Medulla oblongata (tissue), 1 donor: Measurements from ENCODE around the gene USP49.
A peak's percentile ranks its signal among the peaks of the same experiment; 100 is the strongest.

ENCODE experiments used
- DNase-seq: peaks from one replicate; pipeline ENCODE4 v3.0.0-alpha.2; 2015; ENCODE audit errors: extremely low spot score

Gene USP49

DNA sequence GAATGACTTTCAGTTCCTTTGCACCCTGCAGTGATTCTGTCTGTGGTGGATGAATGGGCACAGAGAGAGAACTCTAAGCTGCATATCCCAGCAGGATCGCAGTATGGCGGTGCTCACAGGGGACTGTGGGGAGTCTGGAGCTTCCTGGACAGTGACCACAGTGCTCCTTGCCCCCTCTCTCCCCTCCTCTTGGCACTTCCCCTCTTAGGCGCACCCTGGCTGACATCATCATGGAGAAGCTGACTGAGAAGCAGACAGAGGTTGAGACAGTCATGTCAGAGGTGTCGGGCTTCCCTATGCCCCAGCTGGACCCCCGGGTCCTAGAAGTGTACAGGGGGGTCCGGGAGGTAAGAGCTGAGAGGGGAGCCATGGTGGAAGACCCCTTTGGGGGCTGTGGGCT, 34.7 kb upstream of the USP49 start:
- DNase-seq: no peak

DNA sequence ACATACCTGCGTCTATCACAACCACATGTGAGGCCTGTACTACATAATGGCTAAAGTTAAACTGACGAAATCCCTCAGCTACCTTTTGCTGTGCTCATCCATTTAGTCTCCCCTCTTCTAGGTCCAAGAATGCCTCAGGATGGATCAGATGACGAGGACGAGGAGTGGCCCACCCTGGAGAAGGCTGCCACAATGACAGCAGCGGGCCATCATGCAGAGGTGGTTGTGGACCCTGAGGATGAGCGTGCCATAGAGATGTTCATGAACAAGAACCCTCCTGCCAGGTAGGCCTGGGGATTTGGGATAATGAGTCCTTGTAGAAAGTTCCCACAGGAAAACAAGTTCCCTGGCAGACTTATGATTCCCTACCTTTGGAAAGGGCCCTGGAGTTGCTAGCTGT, 32.1 kb upstream of the USP49 start:
- no peak for DNase-seq

DNA sequence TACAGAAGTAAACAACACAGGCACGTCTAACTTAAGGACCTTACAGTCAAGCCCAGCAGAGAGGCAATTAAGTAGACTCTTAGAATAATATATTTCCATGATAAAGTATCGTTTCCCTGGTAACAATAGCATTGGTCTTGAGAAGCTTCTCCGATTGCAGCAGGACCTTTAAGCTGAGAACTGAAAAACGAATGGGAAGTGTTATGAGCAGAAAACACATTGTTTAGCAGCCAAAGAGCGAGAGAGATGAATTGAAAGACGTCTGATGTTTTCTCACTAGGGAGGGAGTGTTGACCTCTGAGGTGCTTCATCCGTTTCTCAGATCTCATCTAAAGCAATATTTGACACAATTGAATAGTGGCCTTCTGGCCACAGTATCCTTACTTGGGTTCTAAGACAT, 27.0 kb upstream of the USP49 start:
- no peak for DNase-seq

DNA sequence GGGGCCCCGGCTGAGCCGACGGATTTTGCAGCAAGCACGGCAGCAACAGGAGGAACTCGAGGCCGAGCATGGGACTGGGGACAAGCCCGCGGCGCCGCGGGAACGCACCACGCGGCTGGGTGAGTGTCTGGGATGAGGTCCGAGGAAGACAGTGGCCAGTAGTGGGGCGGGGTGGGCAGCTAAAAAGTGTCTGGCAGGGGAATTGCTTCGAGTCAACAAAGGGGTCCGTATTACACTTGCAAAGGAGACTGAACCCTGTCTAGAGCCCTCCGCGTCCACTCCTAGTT, 26.5 kb upstream of the USP49 start:
- DNase-seq: no peak

DNA sequence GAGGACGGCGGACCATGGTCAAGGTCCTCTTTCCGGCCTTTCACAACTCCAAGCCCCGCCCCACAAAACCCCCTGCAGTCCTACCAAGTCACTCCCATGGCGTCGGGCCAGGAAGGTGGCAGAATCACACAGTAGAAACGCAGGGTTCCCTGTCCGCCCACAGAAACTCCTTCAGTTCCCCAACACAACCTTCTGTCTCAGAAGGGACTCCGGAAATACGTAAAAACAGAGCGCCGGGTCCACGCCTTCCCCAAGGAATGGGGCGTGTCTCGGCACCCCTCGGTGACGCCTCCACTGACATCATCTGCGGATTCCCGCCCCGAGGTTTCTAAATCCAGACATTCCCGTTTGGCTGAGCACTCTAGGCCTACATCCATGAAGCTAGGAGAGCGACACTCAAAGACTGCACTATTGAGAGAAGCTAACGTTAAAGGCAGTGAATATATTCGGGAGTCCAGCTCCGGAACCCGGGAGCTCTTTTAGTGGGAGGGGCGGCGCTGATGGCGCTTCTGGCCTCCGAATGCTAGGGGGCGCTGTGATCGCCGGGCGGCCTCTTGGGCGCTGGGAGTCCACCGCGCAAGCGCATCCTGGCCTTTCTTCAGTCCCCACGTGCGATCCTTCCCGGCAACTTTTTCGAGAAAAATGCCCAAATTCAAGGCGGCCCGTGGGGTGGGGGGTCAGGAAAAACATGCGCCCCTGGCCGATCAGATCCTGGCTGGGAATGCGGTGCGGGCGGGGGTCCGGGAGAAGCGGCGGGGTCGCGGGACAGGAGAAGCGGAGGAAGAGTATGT, 25.9 kb upstream of the USP49 start, which contains the start of the genes BYSL and MED20:
BYSL (plus strand) TSS at position 579 of the 791 bp plus-strand sequence; CDS start at position 643, 64 bp downstream.
MED20 (minus strand) TSS at position 219 of the 791 bp plus-strand sequence; CDS start at position 98, 121 bp downstream.
- DNase-seq: peak; percentile 98

DNA sequence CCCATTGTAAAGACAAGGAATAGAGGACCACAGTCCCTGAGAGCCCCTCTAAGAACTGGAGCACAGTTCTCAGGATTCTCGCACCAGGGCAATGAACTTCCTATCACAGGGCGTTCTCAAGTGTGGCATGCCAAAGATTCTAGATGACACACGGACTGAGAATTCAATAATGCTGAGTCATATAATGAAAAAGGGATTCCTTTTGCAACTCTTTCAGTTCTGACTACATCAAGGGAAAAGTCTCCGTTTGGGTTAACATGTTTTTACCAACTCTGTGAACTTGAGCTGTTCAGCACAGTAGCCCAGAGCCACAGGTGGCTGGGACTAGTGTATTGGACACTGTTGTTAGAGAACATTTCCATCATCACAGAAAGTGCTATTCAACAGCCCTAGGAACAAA, 22.4 kb upstream of the USP49 start:
- no peak for DNase-seq

DNA sequence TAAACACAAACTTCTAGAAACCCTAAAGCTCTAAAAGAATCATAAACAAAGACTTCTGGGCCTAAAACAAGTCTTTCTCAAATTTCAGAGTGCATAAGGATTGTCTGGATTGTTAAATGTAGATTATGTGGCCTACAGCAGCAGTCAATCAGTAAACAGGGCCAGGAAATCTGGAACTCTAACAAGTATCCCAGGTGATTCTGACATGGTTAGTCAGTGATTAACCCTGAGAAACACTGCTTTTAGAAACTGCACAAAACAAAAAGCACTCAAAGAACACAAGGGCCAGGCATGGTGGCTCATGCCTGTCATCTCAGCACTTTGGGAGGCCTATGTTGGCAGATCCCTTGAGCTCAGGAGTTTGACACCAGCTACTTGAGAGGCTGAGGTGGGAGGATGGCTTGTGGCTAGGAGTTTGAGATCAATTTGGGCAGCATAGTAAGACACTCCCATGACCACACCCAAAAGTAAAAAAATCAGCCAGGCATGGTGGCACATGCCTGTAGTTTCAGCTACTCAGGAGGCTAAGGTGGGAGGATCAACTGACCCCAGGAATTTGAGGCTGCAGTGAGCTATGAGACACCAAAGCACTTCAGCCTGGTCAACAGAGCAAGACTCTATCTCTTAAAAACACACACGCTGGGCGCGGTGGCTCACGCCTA, 19.8 kb upstream of the USP49 start:
- no peak for DNase-seq

DNA sequence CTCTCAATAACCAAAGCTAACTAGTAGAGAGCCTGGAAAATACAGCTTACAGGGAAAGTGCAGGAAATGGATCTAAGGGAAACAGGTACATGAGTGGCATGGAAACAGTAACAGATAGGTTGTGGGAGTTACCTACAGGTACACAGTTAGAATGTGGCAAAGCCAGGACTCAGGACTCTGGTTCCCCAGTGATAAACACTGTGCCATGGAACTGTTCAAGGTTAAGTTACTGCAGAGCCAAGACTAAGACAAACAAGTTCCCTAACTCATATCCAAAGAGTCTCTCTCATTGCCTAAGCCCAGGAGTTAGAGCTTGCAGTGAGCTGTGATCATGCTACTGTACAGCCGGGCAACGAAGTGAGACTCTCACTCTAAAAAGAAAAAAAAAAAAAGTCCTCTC, 19.2 kb upstream of the USP49 start:
- no peak for DNase-seq

DNA sequence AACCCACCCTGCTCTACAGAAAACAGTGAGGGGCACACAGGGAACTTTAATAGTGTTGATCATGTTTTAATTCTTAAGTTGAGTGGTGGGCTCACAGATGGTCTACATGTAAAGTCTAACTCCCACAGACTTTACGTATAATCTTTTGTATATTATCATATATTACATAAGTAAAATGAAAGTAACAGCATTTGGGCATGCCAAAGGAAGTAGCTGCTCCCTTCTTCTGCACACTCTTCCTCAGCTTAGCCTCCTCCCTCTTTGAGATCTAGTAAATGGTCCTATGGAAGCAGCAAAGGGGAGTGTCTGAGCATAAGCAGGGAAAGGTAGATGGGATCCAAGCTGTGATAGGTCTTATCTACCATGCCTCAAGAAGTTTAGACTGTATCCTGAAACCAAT, 14.6 kb upstream of the USP49 start:
- DNase-seq: no peak

DNA sequence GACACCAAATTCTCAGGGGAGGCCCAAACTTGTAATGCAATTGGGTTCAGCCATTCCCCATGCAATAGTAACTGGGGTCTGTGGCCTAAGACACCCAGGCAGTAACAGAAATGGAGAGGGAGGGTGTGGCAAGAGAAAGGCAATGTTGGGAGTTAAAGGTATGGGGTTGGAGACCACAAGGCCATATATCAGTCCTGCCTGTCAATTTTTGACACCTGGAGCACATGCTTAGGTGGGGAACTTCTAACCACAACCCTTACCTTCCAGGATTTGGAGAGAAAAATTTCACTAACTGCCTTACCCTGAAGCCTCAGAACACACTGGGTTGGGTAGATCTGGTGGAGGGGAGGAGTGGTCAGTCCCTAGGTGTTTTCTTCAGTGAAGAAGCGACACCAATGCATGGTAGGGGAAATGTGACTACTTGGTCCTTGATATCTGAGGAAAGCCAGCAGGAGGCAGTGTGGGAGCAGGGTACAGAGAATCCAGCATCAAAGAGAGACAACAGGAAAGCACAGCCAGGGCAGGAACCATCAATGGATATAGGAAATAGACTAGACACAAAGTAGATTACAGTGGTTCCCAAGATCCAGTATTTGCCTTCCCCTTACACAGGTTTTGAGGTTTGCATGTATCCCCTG, 6.8 kb upstream of the USP49 start:
- DNase-seq: no peak

DNA sequence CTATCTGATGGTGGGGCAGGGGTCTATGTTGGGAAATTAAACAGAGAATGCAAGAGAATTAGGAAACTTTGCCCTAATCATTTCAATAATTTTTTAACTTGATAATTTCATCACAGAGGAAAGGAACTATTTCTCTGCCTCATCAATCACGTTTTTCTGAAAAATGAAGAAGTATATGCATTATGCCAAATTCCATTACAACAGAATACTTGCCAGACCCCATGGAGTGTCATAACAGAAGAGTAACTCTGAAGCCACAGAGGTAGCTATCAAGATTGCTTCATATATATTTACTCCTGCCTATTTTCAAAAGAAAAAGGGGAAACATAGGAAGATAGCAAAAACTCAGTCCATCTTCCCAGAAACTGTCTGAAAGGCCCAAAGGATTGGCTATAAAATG, 5.7 kb upstream of the USP49 start:
- no peak for DNase-seq

DNA sequence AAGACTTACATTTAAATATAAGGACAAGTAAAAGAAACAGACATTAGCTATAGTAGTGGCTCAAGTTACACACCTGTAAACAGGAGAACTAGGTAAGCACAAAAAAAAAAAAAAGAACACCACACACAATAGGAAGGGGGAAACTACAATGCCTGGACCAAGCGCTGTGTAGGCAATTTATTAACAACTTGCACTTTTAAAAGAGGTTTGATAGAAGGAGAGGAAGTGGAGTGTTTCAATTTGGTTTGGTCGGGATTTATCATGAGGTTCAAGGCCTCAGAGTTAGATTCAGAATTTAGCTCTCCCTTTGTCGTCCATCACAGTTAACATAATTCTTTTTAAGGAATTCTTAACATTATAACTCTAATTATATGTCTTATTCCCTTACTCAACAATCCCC, 1.1 kb upstream of the USP49 start:
- DNase-seq: no peak

DNA sequence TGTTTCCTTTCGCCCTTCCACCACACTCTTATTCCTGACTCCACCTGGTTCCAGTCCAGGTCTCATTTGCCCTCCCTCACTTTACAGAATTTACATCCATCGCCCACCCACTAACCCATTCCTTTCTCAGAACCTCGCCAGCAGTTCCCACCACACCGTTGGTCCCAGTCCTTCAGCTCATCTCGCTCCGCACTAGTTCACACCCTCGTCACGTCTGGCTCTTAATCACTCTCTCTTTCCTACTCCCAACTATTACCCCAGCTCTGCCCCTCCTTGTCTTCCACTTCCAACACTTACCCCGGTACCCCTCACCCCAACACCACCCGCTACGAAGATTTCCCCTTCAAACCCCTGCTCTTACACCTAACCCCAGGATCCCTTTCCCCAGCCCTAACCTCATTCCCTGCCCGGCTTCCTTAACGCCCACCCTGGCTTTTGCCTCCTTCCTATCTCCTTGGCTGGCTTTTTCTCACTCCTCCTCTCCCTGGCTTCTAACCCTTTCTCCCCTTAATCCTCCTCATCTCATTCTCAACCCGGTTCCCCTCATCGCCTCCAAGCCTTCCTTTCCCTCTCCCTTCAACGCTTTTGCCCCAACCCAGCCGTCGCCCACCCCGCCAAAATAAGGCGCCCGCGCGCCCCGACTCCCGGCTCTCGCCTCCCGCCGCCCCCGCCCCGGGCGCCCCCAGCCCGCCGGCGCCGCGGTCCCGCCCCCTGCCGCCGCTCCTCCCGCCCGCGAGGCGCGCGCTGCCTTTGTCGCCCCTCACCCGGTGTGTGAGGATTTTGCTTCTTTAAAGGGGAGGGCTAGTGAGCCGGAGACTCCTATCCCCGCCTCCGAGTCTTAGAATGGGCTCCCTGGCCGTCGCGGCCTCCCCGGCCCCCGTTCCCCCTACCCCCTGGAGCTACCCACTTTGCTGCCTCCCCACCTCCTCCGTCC, 542 bp downstream of the USP49 start:
- DNase-seq: peak; percentile 27

DNA sequence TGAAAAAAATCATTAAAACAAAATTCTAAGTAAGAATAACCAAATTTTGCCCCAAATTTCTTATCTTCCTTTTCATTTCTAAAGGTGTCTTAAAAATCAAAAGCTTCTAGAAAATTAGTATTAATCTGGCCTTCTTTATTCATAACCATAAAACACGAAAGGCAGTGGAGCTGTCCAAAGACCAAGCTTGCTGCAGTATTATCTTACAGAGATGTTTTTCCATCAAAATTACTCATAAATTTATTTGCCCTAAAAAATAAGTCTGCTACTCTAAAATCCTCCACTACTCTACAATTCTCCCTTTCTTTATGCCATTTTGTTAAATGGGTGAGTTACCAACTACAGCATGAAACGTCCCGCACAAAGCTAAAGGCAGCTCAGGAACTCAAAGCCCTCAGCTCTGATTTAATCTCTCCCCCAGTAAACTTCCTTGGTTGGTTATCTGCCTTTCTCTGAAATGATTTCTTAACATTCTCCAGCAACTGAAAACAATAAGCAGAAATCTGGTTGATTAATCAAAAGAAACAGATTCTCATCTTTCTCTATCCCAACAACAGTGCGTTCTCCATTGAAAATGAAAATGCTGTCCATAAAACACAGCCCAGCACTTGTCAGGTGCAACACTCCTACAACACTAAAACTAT, 2.1 kb downstream of the USP49 start:
- no peak for DNase-seq

DNA sequence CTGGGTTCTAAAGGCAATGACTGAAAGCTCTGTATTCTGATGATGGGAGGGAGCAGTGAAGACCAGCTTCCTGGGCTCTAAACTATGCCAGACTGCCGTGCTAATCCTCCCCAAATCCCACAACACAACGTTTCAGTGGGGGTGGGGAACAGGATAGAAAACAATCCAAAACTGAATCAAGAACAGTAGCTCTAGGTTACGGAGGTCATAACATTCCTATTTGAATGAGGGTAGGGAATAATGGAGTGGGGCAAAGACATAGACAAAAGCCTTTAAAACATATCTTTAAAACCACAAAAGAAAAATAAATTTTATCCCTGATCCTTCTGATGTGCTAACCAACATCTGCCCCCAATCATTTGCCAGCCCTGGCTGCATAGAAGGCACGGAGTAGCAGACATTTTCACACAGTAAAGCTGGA, 7.8 kb downstream of the USP49 start:
- DNase-seq: no peak

DNA sequence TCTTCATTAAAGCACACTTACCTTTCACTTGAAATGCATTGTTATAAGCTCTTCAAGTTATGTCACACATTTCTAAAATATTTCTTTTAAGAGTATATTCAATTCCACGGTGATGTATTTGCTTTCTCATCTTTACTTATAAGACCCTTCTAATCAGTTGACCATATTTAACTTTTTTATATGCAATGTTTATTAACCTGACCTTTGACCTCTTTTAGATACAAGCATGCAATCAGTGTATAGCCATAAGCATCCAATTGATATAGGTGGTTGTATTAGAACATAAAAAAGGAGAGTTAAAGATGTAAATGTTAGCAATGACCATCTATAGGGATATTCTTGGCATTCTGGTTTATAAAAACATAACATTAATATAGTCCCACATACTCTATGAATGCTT, 9.2 kb downstream of the USP49 start:
- no peak for DNase-seq

DNA sequence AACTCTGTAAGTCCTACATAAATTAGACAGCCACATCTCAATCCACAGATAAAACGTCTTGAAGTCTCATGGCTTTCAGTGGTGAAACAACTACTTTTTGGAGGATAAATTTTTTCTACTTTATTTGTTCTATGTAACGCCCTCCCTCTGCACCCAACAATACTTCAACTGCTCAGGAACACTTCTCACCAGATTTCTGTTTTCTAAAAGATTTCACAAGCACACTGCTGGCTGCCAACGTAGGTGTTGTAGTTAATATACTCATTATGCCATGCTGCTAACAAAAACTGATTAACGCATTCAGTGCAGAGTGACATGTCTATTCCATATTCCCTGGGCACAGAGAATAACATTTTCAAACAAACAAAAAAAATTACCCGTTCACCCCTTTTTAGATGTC, 10.2 kb downstream of the USP49 start:
- no peak for DNase-seq

DNA sequence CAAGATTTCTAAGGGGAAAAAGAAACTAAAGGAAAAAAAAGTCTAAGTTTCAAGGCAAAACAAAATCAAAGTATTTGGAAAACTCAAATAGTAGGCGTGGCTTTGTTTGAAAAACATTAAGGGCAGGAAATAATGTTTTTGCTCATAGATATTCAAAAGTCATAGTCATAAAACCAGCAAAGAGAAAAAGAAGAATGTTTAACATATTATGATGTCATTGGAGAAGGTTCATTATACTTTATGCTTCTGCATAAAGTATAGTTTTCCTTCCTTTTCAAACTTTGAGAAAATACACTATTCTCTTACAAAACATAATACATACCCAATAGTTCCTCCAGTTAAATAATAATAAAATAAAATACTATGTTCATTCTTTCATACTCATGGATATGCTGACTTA, 13.7 kb downstream of the USP49 start:
- no peak for DNase-seq

DNA sequence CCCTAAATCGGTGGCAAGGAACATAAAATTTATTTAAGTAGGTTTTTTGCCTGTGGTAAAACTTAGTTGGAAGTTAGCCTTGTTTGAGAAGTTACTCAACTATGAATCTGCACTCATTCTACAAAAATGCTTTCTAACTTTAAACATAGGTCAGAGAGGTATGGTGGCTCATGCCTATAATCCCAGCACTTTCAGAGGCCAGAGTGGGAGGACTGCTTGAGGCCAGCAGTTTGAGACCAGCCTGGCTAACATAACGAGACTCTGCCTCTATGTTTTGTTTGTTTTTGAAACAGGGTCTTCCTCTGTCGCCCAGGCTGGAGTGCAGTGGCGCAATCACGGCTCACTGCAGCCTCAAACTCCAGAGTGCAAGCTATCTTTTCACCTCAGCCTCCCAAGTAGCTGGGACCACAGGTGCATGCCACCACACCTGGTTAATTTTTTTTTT, 16.2 kb downstream of the USP49 start:
- DNase-seq: no peak

DNA sequence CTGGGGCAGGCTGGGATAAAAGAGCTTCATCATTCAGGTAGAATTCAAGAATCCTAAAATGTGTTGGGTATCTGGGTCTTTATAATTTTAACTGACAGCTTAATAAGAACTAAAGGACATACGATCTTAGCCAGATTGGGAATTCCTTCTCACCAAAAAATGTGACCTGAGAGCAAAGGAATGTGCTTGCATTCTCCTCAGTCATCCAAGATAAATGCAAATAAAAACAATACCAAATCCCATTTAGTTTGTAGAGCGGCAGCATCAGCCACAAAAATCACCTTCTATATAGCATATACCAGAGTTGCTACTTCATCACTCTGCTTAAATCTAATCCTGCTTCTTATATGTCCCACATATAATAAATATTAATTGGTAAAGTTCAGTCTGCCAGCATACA, 16.9 kb downstream of the USP49 start:
- DNase-seq: no peak

DNA sequence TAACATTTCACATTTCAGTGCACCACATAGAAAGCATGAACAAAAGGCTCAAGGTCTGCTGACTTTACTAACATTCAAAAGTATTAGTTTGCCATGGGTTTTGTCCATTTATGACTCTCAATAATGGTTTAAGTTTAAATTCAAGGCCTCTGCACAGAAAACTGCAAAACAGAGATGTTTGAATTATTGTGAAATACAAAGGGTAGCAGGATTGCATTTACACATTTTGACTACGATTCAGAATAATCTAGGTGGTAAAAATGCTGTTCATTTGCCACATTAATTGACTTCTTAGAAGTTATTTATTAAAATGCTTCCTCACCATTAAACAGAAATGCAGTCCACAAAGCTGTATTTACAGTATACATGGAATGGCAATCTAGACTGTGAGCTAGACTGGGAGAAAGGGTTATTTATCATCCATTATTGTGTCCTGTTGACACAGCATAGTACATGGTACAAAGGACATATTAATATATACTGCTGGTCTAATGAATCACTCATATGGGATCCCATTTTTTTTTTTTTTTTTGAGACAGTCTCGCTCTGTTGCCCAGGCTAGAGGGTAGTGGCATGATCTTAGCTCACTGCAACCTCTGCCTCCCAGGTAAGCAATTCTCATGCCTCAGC, 18.0 kb downstream of the USP49 start:
- no peak for DNase-seq
